Nephron progenitor cell (in vitro differentiated cells): ENCODE results near the gene FGD5.

Source experiments
- DNase-seq: peaks from one replicate; pipeline ENCODE4 v3.0.0; 2021
- H3K27ac Mint-ChIP-seq: 2 replicates; pipeline ENCODE4 v1.8.0; 2021; ENCODE audit warnings: mild to moderate bottlenecking, moderate library complexity, mixed read lengths
- H3K27me3 Mint-ChIP-seq: 2 replicates; pipeline ENCODE4 v1.8.0; 2021; ENCODE audit warnings: mild to moderate bottlenecking, low read depth, mixed read lengths; ENCODE audit not compliant: poor library complexity
- H3K36me3 Mint-ChIP-seq: 2 replicates; pipeline ENCODE4 v1.8.0; 2021; ENCODE audit warnings: low read depth, mixed read lengths
- H3K4me1 Mint-ChIP-seq: 2 replicates; pipeline ENCODE4 v1.8.0; 2021; ENCODE audit warnings: mixed read lengths
- H3K4me3 Mint-ChIP-seq: 2 replicates; pipeline ENCODE4 v1.8.0; 2021; ENCODE audit warnings: mild to moderate bottlenecking, moderate library complexity, mixed read lengths
- H3K9me3 Mint-ChIP-seq: 2 replicates; pipeline ENCODE4 v1.8.0; 2021; ENCODE audit warnings: mild to moderate bottlenecking, moderate library complexity, mixed read lengths
- CTCF ChIP-seq: fragments of 200-600 bp; sonication (generic); IDR thresholded peaks from 2 replicates; pipeline ENCODE4 v1.5.0; 2021; ENCODE audit warnings: antibody characterized with exemption

Gene FGD5

DNA sequence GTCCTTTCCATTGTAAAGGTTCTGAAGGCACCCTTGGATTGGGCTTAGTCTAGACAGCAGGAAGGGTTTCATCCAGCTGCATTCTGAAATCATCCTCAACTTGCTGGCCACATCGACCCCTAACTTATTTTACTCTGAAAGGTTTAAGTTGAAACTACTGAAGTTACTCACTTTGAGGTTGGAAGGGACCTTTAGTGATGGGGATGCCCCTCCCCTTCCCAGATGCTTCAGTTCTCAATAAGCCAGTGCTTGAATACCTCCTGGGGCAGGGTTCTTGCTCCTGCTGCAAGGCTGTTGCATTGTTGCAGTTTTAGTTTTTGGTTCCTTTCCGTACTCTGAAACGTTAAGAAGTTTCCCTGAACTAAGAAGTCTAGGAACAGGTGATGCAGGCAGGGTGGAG lies 26.4 kb downstream of the FGD5 start:
- Mint-ChIP-seq H3K9me3 (no peaks in the 10 kb centered on the region), H3K27me3 (peaks cover 27% of the 10 kb centered on the region), H3K4me1 (peaks cover 33% of the 10 kb centered on the region), H3K4me3 (no peak overlapping the region), H3K36me3 (no peaks in the 10 kb centered on the region), H3K27ac (no peak overlapping the region)
- no peak for TF ChIP-seq CTCF
- no peak for DNase-seq

GRCh38 chr3:14845826-14846225 lies 27.1 kb downstream of the FGD5 start:
- Mint-ChIP-seq H3K36me3 (no peaks in the 10 kb centered on the region), H3K27ac (no peak overlapping the region), H3K9me3 (no peaks in the 10 kb centered on the region), H3K4me3 (no peak overlapping the region), H3K27me3 (peaks cover 27% of the 10 kb centered on the region), H3K4me1 (peaks cover 36% of the 10 kb centered on the region)
- TF ChIP-seq CTCF = no peak
- DNase-seq = no peak

- H3K27me3 Mint-ChIP-seq = peaks cover 23% of the 10 kb centered on the region
- no peaks in the 10 kb centered on the region for H3K36me3 Mint-ChIP-seq
- peaks cover 36% of the 10 kb centered on the region for H3K4me1 Mint-ChIP-seq
- no peak for DNase-seq
- no peak for TF ChIP-seq CTCF
- H3K9me3 Mint-ChIP-seq = no peaks in the 10 kb centered on the region
- no peak overlapping the region for H3K27ac Mint-ChIP-seq
- H3K4me3 Mint-ChIP-seq = no peak overlapping the region
Measured at GRCh38 chr3:14846226-14846880, 27.6 kb downstream of the FGD5 start.

DNA sequence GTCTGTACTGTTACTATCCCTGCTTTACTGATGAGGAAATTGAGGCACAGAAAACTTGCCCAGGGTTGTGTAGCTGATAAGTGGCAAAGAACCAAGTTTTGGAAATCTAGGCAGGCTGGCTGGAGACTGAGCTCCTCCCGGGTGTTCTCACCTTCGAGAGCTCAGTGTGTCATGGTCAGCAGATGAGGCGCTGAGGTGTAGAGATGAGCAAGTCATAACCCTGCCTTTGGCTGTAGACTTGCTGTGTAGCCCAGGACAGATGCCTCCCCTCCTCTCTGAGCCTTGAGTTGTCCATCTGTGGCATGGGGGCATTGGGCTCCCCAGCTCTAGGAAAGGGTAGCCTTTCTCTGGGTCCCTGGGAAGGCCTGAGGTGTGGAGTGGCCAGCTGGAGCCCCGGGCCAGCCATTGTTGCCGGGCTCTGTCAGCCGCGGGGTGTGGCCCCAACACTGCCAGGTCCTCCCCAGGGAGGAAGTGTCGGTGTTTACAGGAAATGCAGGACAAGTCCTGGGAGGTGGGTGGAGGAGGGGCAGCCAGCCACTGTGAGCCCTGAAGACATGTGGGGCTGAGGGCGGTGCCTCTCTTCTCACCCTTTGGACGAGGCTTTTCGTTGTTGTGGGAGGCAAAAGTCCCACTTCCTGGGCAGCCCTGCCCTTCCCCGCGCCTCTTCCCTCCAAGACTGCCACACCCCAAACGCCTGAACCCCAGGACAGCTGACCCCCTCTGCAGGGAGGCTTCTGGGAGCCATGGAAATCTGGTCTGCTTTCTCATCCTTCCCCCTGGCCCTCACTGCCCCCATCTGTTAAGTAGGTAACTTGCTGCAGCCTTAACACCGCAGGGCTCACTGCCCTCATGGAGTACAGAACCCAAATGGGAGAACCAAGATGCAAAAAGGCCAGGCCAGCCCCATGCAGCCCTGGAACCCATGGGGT lies 29.1 kb downstream of the FGD5 start:
- DNase-seq = peak; percentile 28
- Mint-ChIP-seq H3K4me3 (no peak overlapping the region), H3K36me3 (no peaks in the 10 kb centered on the region), H3K4me1 (peaks cover 40% of the 10 kb centered on the region), H3K9me3 (no peaks in the 10 kb centered on the region), H3K27me3 (peaks cover 17% of the 10 kb centered on the region), H3K27ac (no peak overlapping the region)
- no peak for TF ChIP-seq CTCF

GRCh38 chr3:14848906-14849305 lies 30.1 kb downstream of the FGD5 start:
- no peak for DNase-seq
- Mint-ChIP-seq H3K27me3 (peaks cover 17% of the 10 kb centered on the region), H3K36me3 (no peaks in the 10 kb centered on the region), H3K27ac (no peak overlapping the region), H3K9me3 (no peaks in the 10 kb centered on the region), H3K4me1 (peaks cover 47% of the 10 kb centered on the region), H3K4me3 (no peak overlapping the region)
- no peak for TF ChIP-seq CTCF
